Loucy (cell line): ENCODE measurements around the gene GDPD5.

Experiments
- EZH2phosphoT487 ChIP-seq: fragments of 200-600 bp; IDR thresholded peaks from 2 replicates; pipeline ENCODE4 v1.6.1; 2018; ENCODE audit warnings: antibody characterized with exemption, mild to moderate bottlenecking, moderate library complexity, borderline replicate concordance
- TF ChIP-seq, protein P1 (sequence below): fragments of 200-600 bp; sonication (generic); conservative IDR thresholded peaks from 2 replicates; pipeline ENCODE4 v1.5.1; 2014; ENCODE audit warnings: mild to moderate bottlenecking, antibody characterized with exemption, low read length

DNA sequence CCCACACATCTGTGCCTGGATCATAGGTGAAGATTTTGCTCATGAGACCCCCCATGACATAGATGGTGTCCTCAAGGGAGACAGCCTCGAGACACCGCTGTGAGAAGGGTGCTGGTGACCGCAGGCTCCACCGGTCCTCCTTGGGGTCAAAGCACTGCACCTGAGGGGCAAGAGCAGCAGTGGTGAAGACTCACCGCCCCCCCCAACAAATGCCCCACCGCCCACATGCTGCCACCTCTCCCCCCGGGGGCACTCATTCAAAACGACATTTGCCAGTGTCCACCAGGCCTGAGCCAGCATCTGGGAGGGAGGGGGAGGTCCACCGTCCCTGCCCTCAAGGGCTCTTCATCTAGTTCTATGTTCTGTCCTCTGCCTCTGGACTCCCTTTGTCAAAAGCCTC is 102.0 kb downstream of the GDPD5 start:
- TF ChIP-seq, protein P1, sequence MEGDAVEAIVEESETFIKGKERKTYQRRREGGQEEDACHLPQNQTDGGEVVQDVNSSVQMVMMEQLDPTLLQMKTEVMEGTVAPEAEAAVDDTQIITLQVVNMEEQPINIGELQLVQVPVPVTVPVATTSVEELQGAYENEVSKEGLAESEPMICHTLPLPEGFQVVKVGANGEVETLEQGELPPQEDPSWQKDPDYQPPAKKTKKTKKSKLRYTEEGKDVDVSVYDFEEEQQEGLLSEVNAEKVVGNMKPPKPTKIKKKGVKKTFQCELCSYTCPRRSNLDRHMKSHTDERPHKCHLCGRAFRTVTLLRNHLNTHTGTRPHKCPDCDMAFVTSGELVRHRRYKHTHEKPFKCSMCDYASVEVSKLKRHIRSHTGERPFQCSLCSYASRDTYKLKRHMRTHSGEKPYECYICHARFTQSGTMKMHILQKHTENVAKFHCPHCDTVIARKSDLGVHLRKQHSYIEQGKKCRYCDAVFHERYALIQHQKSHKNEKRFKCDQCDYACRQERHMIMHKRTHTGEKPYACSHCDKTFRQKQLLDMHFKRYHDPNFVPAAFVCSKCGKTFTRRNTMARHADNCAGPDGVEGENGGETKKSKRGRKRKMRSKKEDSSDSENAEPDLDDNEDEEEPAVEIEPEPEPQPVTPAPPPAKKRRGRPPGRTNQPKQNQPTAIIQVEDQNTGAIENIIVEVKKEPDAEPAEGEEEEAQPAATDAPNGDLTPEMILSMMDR = no peak
- no peak for TF ChIP-seq EZH2phosphoT487
